Measurements from ENCODE around the gene MMS22L.

Gene MMS22L

DNA sequence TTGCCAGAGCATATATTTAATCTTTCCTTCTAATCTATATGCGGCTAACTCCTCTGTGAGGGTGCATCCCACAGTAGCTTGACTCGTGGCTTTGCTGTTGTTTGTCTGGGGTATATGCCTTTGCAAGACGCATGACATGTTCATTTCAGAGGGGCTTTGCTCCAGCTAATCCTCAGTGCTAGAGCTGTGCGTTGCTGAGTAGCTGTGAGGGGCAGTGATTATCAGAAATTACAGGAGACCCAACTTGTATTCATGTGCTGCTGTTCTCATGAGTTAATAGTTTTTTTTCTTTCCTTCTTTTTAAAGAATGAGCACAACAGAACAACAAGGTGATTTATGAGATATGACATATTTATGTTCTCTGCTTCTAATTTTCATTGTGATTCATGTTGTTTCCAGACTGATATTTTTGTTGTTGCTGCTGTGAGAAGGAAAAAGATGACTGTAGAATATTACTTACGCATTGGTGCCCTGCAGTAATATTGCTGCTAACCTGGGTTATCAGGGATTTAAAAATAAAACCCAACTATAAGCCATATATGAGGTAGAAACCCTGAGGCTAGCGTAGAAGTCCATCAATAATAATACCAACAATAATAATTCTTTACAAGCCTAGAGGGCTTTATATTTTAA is 190.2 kb downstream of the MMS22L start:
- Histone ChIP-seq H3K36me3 (ENCODE audit: low read length) (no peaks in the 10 kb centered on the region), H3K9me2 (replicated peaks; ENCODE audit: insufficient read depth, low read length) (no peaks in the 10 kb centered on the region), H3K9me3 (ENCODE audit: insufficient read depth, low read length) (no peaks in the 10 kb centered on the region), H3K9ac (ENCODE audit: low read length) (no peak overlapping the region), H2AFZ (ENCODE audit: low read depth, low read length, severe bottlenecking) (no peak overlapping the region), H3K4me2 (ENCODE audit: low read depth, low read length, poor library complexity, severe bottlenecking) (no peak overlapping the region), H3K79me2 (ENCODE audit: insufficient read depth, low read length) (no peaks in the 10 kb centered on the region), H3K4me3 (ENCODE audit: insufficient read depth, low read length, poor library complexity, severe bottlenecking) (no peak overlapping the region), H3F3A (ENCODE audit: insufficient read depth) (no peaks in the 10 kb centered on the region), H3K27me3 (ENCODE audit: low read length) (no peaks in the 10 kb centered on the region), H4K20me1 (ENCODE audit: low read depth, low read length) (no peaks in the 10 kb centered on the region), H3K27ac (ENCODE audit: low read depth, low read length) (no peak overlapping the region)
- TF ChIP-seq EZH2phosphoT487 (conservative IDR thresholded peaks at IDR 0.05; ENCODE audit: low read length), result no peak
- TF ChIP-seq, protein P1, sequence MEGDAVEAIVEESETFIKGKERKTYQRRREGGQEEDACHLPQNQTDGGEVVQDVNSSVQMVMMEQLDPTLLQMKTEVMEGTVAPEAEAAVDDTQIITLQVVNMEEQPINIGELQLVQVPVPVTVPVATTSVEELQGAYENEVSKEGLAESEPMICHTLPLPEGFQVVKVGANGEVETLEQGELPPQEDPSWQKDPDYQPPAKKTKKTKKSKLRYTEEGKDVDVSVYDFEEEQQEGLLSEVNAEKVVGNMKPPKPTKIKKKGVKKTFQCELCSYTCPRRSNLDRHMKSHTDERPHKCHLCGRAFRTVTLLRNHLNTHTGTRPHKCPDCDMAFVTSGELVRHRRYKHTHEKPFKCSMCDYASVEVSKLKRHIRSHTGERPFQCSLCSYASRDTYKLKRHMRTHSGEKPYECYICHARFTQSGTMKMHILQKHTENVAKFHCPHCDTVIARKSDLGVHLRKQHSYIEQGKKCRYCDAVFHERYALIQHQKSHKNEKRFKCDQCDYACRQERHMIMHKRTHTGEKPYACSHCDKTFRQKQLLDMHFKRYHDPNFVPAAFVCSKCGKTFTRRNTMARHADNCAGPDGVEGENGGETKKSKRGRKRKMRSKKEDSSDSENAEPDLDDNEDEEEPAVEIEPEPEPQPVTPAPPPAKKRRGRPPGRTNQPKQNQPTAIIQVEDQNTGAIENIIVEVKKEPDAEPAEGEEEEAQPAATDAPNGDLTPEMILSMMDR (IDR thresholded peaks at IDR 0.05; ENCODE audit: insufficient read depth, low read length, poor library complexity, severe bottlenecking), result no peak

All from SU-DHL-6 (cell line).